GM21360 (cell line): ENCODE measurements around the gene MEPE.

Experiments used
- ATAC-seq: cut with Tn5 transposase; IDR thresholded peaks from one replicate; pipeline ENCODE4 v1.9.1; 2021; ENCODE audit warnings: mild to moderate bottlenecking, moderate library complexity; ENCODE audit not compliant: unreplicated experiment

The MEPE gene

DNA sequence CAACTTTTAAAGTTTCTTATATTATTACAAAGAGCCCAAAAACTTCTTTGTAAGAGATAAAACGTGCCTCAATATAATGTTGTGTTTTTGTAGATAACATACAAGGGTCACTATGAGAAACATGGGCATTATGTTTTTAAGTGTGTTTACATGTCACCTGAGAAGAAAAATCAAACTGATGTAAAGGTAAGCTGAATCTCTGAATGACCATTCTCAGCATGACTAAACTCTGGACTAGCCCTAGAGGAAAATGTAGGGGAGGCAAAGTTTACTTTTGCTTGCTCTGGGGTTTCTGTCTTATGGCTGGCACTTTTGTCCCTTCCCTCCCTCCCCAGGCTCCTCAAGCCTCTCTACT lies 6.8 kb downstream of the MEPE start:
- no peak for ATAC-seq

GRCh38 chr4:87840149-87840548 lies 7.4 kb downstream of the MEPE start:
- no peak for ATAC-seq

DNA sequence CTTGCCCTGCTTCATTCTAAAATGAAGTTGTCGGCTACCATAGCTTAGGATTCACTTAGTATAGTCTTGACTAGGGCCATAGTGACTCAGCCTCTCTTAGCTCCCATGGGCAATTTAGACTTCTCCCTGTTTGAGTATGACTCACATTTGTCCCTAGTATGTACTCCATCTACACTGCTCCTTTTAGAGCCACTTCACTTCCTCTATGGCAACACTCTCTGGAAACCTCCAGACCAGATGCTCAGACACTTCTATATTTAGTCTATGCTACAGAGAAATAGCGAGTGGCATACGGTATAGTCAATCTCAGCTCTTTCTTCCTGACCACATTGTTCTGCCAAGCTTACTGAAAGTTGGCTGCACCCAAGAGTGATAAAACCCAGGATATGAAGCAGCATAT lies 11.2 kb downstream of the MEPE start:
- no peak for ATAC-seq

DNA sequence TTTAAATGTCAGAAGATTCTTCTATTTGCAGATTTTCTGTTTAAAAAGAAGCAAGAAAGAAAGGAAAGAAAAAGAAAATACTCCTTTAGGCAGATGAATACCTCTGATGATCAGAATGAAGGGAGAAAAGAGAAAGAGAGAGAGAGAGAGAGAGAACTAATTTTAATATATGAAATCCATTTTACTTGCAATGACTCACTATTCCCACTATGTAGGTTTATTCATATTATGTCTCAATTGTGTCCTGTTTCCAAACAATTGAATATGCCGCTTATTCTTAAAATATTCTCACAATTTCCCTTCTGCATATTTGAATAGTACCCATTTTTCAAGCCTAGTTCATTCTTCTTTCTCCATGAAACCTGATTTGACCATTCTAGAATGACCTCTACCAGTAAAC lies 11.7 kb downstream of the MEPE start:
- no peak for ATAC-seq

- no peak for ATAC-seq
Measured at GRCh38 chr4:87846226-87846625, 13.5 kb downstream of the MEPE start.

GRCh38 chr4:87848622-87849351 lies 16.0 kb downstream of the MEPE start:
- no peak for ATAC-seq

DNA sequence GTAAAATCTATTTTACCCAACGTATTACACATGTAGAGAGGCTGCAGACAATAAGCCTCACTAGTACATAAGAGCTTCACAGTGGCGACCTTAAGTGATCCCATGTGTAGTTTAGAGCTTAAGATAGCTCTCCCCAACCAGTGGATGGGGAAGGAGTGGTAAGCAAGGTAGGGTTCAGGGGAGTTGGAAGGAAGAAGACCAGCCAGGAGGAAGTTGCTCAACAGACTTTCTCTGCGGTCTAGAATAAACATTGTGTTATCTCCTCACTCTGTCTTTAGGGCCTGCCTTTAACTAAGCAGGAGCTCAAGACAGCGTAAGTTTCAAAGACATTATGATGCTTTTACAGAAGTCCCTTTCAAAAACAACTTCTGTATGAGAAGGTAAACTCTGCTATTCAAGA lies 16.8 kb downstream of the MEPE start:
- no peak for ATAC-seq

DNA sequence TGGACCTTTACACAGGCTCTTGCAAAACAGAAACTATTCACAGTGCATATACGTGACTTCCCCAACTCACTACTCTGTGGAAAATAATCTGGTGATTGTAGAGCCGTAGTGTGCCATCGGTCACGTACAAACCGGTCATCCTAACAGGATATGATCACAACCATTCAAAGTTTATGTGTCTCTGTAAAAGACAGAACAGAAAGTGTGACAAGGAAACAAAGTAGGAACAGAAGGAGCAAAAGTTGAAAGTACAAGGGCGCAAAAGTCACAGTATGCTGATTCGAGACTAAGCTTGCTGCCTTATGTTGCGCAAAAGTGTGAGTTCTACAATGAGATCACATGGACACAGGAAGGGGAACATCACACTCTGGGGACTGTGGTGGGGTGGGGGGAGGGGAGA lies 18.6 kb downstream of the MEPE start:
- no peak for ATAC-seq

- no peak for ATAC-seq
Measured at GRCh38 chr4:87851953-87852352, 19.2 kb downstream of the MEPE start.

DNA sequence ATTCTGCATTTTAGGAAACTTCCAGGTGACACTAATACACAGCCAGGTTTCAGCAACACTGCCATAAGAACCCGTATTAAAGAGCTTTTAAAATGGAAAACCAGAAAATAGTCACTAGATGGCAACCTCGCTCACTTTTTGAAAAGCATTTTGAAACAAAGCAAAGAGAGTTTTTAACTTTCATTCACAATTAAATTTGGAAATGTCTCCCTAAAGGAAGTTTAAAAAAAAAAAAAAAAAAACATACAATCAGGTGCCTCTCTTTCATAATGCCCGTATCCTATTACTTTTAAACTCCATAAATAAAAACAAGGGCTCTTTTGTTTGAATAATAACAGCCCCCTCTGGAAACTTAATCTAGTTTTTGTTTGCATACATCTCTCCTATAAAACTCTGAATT lies 20.3 kb downstream of the MEPE start:
- no peak for ATAC-seq

DNA sequence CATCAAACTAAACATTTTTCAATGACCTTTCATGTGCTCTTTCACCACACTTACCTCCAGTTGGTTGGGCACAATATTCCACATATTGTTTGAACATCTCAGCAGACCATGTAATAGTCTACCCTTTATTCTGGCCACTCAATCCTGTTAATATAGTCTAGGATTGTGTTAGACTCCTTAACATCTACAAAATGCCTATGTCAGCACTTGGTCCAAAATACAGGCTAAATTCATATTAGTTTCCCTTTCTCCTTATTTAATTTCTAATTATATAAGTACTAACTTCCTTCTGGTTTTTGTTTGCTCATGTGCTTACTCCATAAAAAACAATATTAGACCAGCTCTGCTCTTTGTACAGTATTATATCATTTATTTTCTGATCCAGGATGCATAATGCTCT lies 21.1 kb downstream of the MEPE start:
- no peak for ATAC-seq

GRCh38 chr4:87855559-87855958 lies 22.8 kb downstream of the MEPE start:
- ATAC-seq = no peak

GRCh38 chr4:87856816-87857215 lies 24.0 kb downstream of the MEPE start:
- ATAC-seq = no peak

- no peak for ATAC-seq
Measured at GRCh38 chr4:87857789-87858188, 25.0 kb downstream of the MEPE start.

- no peak for ATAC-seq
Measured at GRCh38 chr4:87862236-87862635, 29.5 kb downstream of the MEPE start.

- ATAC-seq = no peak
Measured at GRCh38 chr4:87863486-87863885, 30.7 kb downstream of the MEPE start.

DNA sequence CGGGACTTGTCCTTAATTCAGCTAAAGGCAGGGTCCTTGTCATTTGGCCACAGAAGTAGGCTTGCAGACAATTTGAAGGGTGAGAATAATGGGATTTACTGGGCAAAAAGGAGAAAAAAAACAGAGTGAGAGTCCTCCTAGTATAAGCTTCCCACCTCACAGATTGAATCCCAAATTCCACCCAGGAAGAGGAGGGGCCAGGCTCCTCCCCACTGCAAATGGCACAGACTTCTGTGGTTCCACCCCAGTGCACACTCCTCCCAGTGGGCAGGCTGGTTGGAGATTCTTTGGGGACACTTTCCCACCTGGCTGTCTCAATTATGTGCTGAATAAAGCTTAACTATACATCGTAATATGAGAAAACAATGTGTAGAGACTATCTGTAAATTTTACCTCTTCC lies 31.6 kb downstream of the MEPE start:
- no peak for ATAC-seq

DNA sequence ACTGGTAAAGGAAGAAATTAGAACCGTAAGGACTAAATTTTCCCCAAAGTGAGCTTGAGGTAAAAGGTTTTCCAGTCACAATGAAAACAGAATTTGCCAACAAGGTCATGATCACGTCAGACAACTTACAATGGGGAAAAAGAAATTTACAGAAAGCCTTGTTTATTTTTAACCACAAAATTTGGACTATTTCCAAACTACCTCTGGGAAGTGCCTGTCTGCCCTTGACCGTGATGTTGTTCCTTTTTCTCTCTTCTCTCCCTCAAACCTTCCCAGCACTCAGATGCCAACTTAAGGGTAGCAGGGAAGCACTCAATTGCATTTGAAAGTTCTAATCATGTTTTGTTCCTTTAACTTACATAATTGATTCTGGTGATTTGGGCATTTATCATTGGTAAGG lies 32.5 kb downstream of the MEPE start:
- no peak for ATAC-seq

GRCh38 chr4:87865960-87866598 lies 33.3 kb downstream of the MEPE start:
- no peak for ATAC-seq

DNA sequence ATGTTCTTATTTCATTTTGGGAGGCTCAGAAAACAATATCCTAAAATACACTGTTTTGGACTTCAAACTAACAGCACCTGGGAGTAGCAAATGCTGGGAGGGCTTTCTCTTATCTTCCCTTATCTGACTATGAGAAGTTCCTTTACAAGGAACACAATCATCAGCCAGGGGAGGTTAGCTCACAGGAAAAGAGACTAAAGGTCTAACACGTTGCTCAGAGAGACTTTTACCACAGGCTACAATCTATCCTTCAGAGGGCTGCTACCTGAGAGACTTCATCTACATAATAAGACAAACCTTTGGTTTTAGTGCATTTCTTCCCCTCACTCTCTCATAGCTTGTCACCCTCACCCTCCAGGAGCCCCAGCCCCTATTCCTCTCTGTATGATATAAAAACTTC lies 35.8 kb downstream of the MEPE start:
- ATAC-seq = no peak

- no peak for ATAC-seq
Measured at GRCh38 chr4:87872028-87872427, 39.3 kb downstream of the MEPE start.

GRCh38 chr4:87875191-87875590 lies 42.4 kb downstream of the MEPE start:
- no peak for ATAC-seq

DNA sequence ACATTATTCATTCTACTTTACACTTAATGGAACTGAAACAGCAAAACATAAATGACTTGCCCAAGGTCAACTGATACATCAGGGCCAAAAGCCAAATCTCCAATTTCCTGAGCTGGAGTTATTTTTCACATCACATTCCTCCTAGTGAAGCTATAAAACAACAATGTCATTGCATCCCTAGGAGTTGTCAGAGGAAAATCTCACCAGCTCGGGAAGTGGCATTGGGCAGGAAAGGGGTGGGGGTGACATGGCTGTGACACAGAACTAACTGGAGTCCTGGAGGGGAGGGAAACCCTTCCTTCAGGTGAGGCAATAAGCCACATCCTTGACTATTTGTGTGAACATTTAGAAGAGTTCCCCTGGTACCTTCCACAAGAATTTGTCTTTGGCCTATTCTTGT lies 47.3 kb downstream of the MEPE start:
- ATAC-seq = no peak
